NCI-H526 (cell line): ENCODE results near the gene OLIG1.
A peak's percentile ranks its signal among the peaks of the same experiment; 100 is the strongest.

Experiments
- DNase-seq, 2 experiments: peaks; one replicate each; lab custom pipeline; 2025; lab: John Stamatoyannopoulos, UW

OLIG1 gene, protein sequence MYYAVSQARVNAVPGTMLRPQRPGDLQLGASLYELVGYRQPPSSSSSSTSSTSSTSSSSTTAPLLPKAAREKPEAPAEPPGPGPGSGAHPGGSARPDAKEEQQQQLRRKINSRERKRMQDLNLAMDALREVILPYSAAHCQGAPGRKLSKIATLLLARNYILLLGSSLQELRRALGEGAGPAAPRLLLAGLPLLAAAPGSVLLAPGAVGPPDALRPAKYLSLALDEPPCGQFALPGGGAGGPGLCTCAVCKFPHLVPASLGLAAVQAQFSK

DNA sequence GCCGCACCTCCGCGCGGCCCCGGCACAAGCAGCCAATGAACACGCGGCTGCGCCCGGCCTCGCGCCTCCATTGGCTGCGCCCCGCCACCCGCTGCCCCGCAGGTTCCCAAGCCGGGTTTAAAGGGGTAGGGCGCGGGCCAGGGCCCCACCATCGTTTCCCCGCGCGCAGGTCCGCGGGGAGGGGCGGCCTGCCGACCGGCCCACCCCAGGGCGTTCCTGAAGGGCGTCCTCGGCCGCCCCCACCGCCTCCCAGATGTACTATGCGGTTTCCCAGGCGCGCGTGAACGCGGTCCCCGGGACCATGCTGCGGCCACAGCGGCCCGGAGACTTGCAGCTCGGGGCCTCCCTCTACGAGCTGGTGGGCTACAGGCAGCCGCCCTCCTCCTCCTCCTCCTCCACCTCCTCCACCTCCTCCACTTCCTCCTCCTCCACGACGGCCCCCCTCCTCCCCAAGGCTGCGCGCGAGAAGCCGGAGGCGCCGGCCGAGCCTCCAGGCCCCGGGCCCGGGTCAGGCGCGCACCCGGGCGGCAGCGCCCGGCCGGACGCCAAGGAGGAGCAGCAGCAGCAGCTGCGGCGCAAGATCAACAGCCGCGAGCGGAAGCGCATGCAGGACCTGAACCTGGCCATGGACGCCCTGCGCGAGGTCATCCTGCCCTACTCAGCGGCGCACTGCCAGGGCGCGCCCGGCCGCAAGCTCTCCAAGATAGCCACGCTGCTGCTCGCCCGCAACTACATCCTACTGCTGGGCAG, at the start of gene OLIG1:
OLIG1 (plus strand) TSS at position 148 of the 750 bp plus-strand sequence; CDS start at position 254, 106 bp downstream.
- DNase-seq = peak; percentile 67 to 91

DNA sequence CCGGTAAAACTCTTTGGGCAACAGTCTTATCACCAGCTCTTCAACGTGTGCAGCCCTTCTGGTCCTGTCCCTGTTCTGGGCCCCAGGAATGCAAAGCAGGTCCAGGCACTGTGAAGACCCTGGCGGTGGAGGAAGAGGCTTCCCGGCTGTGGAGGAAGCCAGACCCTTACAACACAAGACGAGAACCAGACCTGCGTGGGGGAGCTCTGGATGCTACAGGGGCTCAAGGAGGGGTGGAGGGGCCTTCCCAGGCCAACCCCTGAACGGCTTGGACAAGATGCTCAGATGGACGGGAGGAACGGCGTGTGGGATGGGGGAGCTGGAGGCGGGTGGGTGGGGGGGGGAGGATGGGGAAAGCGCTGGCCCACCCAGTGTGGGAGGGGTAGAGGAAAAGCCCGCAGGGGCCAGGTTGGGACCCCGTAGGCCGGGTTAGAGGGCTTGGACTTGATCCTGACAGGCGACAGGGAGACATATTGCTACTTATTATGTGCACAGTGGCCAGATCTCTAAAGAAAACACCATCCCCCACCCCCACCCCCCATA, 49.3 kb upstream of the OLIG1 start:
- peak; percentile 35 to 85 for DNase-seq

DNA sequence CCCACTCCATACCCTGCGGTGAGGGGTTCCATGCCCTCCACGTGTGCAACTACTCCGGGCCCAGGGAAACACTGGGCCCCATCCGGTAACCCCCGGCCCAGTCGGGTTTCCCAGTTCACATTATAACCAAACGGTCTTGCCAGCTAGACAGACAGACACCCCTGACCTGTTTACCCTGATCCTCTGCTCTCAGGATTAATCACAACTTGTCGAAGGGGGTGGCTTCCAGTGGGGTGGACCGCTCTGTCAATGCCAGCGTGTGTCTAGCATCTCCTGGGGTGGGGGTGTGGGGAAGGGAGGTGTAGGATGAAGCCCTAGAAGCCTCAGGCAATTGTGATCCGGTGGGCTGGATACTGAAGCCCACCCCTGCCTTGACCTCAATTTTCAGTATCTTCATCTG, 48.8 kb upstream of the OLIG1 start:
- no peak for DNase-seq

DNA sequence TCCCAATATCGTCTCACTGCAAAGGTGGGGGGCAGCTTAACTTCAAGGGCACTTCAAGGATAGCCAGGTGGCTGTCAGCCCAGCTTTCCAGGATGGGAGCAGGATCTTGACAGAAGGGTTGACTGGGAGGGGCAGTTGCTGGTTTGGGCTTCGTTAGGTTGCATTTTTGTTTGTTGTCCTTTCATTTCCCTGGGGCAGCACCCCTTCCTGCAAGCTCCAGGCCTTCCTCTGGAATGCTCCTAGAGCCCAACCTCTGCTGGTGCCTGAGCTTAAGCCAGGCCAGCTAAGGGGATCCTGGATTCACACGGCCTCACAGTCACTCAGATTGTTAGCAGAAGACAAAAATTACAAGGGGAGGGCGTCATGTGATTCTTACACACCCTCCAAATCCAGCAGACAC, 48.3 kb upstream of the OLIG1 start:
- DNase-seq = no peak

DNA sequence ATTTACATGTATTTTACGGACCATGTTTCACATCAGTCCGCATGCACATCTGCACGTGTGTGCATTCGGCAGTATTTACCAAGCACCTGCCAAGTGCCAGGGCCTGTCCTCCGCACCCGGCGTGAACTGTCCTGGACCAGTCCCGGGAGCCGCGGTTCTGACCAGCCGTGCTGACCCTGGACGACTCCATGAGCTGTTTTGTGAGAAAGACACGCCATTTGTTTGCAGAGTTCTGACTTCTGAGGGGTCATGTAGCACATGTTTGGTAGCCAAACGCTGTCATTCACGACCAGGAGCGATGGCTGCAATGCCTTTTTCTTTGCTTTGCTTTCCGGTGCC, 47.5 kb upstream of the OLIG1 start:
- DNase-seq = no peak

DNA sequence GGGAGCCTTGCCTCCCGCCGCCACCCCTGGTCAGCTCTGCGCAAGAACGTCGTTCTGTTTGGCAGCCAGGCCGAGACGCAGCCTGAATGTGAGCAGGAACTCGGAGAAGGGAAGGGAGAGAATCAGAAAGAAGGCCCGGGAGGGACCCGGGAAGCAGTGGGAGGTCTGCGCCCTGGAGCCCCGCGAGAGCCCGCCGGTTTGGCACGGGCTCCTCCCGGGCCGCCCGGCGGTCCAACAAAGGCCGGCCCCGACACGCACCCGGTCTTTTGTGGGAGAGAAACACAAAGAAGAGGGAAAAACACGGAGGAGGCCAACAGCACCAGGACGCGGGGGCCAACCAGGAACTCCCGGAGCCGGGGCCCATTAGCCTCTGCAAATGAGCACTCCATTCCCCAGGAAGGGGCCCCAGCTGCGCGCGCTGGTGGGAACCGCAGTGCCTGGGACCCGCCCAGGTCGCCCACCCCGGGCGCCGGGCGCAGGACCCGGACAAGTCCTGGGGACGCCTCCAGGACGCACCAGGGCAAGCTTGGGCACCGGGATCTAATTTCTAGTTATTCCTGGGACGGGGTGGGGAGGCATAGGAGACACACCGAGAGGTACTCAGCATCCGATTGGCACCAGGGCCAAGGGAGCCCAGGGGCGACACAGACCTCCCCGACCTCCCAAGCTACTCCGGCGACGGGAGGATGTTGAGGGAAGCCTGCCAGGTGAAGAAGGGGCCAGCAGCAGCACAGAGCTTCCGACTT, 46.9 kb upstream of the OLIG1 start:
- no peak for DNase-seq

DNA sequence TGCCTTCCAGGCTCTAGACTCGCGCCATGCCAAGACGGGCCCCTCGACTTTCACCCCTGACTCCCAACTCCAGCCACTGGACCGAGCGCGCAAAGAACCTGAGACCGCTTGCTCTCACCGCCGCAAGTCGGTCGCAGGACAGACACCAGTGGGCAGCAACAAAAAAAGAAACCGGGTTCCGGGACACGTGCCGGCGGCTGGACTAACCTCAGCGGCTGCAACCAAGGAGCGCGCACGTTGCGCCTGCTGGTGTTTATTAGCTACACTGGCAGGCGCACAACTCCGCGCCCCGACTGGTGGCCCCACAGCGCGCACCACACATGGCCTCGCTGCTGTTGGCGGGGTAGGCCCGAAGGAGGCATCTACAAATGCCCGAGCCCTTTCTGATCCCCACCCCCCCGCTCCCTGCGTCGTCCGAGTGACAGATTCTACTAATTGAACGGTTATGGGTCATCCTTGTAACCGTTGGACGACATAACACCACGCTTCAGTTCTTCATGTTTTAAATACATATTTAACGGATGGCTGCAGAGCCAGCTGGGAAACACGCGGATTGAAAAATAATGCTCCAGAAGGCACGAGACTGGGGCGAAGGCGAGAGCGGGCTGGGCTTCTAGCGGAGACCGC, 46.3 kb upstream of the OLIG1 start:
- peak in 1 of 2 experiments; percentile 33 for DNase-seq

DNA sequence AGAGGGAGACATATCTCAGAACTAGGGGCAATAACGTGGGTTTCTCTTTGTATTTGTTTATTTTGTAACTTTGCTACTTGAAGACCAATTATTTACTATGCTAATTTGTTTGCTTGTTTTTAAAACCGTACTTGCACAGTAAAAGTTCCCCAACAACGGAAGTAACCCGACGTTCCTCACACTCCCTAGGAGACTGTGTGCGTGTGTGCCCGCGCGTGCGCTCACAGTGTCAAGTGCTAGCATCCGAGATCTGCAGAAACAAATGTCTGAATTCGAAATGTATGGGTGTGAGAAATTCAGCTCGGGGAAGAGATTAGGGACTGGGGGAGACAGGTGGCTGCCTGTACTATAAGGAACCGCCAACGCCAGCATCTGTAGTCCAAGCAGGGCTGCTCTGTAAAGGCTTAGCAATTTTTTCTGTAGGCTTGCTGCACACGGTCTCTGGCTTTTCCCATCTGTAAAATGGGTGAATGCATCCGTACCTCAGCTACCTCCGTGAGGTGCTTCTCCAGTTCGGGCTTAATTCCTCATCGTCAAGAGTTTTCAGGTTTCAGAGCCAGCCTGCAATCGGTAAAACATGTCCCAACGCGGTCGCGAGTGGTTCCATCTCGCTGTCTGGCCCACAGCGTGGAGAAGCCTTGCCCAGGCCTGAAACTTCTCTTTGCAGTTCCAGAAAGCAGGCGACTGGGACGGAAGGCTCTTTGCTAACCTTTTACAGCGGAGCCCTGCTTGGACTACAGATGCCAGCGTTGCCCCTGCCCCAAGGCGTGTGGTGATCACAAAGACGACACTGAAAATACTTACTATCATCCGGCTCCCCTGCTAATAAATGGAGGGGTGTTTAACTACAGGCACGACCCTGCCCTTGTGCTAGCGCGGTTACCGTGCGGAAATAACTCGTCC, 45.5 kb upstream of the OLIG1 start:
- DNase-seq = peak in 1 of 2 experiments; percentile 35

DNA sequence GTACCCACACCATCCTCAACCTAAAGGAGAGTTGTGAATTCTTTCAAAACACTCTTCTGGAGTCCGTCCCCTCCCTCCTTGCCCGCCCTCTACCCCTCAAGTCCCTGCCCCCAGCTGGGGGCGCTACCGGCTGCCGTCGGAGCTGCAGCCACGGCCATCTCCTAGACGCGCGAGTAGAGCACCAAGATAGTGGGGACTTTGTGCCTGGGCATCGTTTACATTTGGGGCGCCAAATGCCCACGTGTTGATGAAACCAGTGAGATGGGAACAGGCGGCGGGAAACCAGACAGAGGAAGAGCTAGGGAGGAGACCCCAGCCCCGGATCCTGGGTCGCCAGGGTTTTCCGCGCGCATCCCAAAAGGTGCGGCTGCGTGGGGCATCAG, 44.8 kb upstream of the OLIG1 start:
- DNase-seq = peak; percentile 26 to 72

DNA sequence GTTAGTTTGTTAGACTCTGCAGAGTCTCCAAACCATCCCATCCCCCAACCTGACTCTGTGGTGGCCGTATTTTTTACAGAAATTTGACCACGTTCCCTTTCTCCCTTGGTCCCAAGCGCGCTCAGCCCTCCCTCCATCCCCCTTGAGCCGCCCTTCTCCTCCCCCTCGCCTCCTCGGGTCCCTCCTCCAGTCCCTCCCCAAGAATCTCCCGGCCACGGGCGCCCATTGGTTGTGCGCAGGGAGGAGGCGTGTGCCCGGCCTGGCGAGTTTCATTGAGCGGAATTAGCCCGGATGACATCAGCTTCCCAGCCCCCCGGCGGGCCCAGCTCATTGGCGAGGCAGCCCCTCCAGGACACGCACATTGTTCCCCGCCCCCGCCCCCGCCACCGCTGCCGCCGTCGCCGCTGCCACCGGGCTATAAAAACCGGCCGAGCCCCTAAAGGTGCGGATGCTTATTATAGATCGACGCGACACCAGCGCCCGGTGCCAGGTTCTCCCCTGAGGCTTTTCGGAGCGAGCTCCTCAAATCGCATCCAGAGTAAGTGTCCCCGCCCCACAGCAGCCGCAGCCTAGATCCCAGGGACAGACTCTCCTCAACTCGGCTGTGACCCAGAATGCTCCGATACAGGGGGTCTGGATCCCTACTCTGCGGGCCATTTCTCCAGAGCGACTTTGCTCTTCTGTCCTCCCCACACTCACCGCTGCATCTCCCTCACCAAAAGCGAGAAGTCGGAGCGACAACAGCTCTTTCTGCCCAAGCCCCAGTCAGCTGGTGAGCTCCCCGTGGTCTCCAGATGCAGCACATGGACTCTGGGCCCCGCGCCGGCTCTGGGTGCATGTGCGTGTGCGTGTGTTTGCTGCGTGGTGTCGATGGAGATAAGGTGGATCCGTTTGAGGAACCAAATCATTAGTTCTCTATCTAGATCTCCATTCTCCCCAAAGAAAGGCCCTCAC, 44.2 kb upstream of the OLIG1 start, which contains the start of gene OLIG2:
OLIG2 (plus strand) TSS at position 447 of the 954 bp plus-strand sequence. CDS start 928 bp downstream, outside the sequence.
- DNase-seq = peak; percentile 62 to 91

DNA sequence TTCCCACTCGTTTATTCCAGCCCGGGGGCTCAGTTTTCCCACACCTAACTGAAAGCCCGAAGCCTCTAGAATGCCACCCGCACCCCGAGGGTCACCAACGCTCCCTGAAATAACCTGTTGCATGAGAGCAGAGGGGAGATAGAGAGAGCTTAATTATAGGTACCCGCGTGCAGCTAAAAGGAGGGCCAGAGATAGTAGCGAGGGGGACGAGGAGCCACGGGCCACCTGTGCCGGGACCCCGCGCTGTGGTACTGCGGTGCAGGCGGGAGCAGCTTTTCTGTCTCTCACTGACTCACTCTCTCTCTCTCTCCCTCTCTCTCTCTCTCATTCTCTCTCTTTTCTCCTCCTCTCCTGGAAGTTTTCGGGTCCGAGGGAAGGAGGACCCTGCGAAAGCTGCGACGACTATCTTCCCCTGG, 43.5 kb upstream of the OLIG1 start:
- no peak for DNase-seq

DNA sequence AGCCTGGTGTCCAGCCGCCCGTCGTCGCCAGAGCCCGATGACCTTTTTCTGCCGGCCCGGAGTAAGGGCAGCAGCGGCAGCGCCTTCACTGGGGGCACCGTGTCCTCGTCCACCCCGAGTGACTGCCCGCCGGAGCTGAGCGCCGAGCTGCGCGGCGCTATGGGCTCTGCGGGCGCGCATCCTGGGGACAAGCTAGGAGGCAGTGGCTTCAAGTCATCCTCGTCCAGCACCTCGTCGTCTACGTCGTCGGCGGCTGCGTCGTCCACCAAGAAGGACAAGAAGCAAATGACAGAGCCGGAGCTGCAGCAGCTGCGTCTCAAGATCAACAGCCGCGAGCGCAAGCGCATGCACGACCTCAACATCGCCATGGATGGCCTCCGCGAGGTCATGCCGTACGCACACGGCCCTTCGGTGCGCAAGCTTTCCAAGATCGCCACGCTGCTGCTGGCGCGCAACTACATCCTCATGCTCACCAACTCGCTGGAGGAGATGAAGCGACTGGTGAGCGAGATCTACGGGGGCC, 43.0 kb upstream of the OLIG1 start:
- no peak for DNase-seq

DNA sequence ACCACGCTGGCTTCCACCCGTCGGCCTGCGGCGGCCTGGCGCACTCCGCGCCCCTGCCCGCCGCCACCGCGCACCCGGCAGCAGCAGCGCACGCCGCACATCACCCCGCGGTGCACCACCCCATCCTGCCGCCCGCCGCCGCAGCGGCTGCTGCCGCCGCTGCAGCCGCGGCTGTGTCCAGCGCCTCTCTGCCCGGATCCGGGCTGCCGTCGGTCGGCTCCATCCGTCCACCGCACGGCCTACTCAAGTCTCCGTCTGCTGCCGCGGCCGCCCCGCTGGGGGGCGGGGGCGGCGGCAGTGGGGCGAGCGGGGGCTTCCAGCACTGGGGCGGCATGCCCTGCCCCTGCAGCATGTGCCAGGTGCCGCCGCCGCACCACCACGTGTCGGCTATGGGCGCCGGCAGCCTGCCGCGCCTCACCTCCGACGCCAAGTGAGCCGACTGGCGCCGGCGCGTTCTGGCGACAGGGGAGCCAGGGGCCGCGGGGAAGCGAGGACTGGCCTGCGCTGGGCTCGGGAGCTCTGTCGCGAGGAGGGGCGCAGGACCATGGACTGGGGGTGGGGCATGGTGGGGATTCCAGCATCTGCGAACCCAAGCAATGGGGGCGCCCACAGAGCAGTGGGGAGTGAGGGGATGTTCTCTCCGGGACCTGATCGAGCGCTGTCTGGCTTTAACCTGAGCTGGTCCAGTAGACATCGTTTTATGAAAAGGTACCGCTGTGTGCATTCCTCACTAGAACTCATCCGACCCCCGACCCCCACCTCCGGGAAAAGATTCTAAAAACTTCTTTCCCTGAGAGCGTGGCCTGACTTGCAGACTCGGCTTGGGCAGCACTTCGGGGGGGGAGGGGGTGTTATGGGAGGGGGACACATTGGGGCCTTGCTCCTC, 42.3 kb upstream of the OLIG1 start:
- peak in 1 of 2 experiments; percentile 45 for DNase-seq

DNA sequence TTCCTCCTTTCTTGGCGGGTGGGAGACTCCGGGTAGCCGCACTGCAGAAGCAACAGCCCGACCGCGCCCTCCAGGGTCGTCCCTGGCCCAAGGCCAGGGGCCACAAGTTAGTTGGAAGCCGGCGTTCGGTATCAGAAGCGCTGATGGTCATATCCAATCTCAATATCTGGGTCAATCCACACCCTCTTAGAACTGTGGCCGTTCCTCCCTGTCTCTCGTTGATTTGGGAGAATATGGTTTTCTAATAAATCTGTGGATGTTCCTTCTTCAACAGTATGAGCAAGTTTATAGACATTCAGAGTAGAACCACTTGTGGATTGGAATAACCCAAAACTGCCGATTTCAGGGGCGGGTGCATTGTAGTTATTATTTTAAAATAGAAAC, 41.7 kb upstream of the OLIG1 start:
- no peak for DNase-seq

DNA sequence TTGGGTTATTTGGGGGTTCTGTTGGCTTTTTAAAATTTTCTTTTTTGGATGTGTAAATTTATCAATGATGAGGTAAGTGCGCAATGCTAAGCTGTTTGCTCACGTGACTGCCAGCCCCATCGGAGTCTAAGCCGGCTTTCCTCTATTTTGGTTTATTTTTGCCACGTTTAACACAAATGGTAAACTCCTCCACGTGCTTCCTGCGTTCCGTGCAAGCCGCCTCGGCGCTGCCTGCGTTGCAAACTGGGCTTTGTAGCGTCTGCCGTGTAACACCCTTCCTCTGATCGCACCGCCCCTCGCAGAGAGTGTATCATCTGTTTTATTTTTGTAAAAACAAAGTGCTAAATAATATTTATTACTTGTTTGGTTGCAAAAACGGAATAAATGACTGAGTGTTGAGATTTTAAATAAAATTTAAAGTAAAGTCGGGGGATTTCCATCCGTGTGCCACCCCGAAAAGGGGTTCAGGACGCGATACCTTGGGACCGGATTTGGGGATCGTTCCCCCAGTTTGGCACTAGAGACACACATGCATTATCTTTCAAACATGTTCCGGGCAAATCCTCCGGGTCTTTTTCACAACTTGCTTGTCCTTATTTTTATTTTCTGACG, 41.1 kb upstream of the OLIG1 start:
- no peak for DNase-seq

DNA sequence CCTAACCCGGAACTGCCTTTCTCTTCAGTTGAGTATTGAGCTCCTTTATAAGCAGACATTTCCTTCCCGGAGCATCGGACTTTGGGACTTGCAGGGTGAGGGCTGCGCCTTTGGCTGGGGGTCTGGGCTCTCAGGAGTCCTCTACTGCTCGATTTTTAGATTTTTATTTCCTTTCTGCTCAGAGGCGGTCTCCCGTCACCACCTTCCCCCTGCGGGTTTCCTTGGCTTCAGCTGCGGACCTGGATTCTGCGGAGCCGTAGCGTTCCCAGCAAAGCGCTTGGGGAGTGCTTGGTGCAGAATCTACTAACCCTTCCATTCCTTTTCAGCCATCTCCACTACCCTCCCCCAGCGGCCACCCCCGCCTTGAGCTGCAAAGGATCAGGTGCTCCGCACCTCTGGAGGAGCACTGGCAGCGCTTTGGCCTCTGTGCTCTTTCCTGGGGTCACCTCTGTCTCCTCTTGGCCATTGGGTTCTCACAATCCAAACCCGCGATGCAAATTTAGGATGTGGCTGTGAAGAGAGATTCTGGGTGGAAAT, 40.5 kb upstream of the OLIG1 start:
- DNase-seq = no peak

DNA sequence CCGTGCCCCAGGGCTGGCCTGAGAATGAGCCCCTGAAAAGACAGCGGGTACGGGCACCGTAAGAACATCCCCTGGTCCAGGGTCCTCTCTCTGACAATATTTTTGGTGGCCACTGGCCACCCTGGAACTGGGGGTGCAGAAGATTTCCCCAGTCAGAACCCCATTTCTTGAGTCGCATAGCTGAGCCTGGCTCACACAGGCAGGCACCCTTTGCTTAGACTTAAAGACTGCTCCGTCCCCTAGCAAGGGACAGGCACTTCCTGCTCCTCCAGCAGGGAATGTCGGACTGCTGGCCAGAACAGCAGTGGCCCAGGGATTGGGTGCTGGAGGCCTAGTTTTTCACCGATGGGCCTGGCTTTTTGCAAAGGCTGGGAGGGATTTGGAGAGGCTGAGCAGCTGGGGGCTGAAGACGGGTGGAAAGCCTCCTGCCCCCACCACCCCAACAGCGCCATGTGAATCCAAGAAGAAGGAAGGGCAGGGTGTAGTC, 39.9 kb upstream of the OLIG1 start:
- DNase-seq = no peak

DNA sequence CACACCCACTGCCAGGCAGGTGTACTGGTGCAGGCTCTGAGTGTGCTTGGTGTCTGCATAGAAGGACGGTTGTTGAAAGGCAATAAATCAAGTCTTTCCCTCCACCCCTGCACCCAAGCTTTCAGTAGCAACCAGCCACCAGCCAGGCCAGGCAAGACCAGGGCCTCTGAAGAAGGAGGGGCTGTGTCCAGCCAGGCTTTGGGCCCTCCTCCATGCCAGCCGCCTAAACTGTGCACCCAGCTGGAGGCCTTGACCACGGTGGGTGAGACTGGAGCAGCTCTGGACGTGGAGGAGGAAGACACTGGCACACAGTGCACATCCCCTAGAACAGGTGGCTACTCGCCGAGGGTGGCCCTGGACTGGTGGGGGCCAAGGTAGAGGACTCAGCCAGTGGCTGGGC, 39.3 kb upstream of the OLIG1 start:
- peak in 1 of 2 experiments; percentile 55 for DNase-seq
